ENCODE results near the gene MDFIC. TPM values are rescaled to one million over a fixed set of nuclear protein-coding genes. Genes with fewer than 3 reads are reported as not detected.

Gene MDFIC
- total RNA-seq, 1 donor from 2014 or later: 8.7 TPM

DNA sequence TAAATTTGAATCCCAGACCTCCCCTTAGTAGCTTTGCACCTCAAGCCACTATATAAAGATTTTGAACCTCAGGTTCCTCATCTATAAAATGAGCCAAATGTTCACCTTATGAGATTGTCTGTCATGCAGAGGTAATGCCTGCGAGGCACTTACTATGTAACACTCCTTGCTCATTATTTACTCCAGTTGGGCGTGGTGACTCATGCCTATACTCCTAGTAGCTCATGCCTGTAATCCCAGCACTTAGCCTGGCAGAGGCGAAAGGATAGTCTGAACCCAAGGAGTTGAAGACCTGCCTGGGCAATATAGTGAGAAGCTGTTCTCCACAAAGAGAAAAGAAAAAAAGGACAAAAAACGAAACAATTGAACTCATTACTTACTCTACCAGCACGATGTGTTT is 82.2 kb downstream of the MDFIC start:
- no peaks in the 10 kb centered on the region for H3K27me3 ChIP-seq (ENCODE audit: control insufficient read depth, insufficient read depth, low read length)
- TF ChIP-seq, protein P1, sequence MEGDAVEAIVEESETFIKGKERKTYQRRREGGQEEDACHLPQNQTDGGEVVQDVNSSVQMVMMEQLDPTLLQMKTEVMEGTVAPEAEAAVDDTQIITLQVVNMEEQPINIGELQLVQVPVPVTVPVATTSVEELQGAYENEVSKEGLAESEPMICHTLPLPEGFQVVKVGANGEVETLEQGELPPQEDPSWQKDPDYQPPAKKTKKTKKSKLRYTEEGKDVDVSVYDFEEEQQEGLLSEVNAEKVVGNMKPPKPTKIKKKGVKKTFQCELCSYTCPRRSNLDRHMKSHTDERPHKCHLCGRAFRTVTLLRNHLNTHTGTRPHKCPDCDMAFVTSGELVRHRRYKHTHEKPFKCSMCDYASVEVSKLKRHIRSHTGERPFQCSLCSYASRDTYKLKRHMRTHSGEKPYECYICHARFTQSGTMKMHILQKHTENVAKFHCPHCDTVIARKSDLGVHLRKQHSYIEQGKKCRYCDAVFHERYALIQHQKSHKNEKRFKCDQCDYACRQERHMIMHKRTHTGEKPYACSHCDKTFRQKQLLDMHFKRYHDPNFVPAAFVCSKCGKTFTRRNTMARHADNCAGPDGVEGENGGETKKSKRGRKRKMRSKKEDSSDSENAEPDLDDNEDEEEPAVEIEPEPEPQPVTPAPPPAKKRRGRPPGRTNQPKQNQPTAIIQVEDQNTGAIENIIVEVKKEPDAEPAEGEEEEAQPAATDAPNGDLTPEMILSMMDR (IDR thresholded peaks at IDR 0.05; ENCODE audit: insufficient read depth, low read length, severe bottlenecking): no peak
- H3K36me3 ChIP-seq (ENCODE audit: control insufficient read depth, insufficient read depth, low read length): no peaks in the 10 kb centered on the region
- FAIRE-seq: peak; percentile 13
- DNase-seq (ENCODE audit: low read depth): peak; percentile 92
- no peak overlapping the region for H3K4me3 ChIP-seq (ENCODE audit: low read depth, low read length)

DNA sequence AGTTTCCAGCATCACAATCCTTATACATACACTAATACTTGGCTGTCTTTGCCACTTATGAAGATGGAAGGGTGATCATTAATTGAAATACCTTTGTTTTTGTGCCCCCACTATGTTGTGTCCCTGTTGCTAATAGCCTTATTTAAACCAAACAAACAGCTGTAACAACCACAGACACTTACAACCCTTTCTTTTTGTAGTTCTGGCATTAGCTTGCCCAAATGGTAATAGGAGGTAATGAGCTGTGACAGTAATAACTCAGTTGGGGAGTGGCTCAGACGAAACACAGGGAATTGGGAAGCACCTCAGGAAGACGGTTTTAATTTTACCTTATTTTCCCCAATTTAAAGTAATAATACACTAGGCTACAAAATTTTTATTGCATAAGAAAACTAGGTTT is 83.4 kb downstream of the MDFIC start:
- H3K4me3 ChIP-seq (ENCODE audit: low read depth, low read length): no peak overlapping the region
- DNase-seq (ENCODE audit: low read depth) (no peak), FAIRE-seq (no peak)
- H3K27me3 ChIP-seq (ENCODE audit: control insufficient read depth, insufficient read depth, low read length): no peaks in the 10 kb centered on the region
- TF ChIP-seq, protein P1 (IDR thresholded peaks at IDR 0.05; ENCODE audit: insufficient read depth, low read length, severe bottlenecking): no peak
- H3K36me3 ChIP-seq (ENCODE audit: control insufficient read depth, insufficient read depth, low read length): no peaks in the 10 kb centered on the region

DNA sequence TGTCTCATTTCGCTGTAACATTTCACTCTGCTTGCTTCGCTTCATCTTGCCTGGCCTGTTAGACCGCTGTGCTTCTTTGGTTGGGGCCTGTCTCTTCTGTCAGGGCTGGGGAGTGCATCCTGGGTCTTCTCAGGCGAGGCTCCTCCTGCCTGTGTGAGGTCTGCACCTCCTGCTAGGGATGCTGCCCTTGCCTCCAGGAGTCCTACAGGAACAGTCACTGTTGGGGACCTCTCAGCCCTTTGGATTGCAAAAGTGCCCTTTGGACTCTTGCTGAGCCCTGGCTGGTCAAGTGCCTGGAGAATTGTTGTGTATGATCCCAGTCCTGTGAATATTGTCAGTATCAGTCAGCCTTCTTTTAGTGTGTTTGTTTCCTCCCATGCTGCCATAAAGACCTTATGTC is 84.1 kb downstream of the MDFIC start:
- no peak for FAIRE-seq

DNA sequence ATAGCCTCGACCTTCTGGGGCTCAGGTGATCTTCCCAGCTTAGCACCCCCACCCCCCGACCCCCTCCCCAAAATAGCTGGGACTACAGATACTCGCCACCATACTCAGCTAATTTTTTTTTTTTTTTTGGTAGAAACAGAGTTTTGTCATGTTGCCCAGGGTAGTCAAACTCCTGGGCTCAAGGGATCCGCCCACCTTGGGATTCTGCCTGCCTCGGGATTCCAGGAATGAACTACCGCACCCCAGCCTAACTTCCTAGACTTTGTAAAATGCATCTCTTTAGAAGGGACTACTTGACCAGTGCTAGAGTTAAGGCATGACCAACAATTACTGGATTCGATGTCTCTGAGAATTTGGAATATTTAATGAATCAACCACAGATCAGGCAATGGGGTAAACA is 85.9 kb downstream of the MDFIC start:
- DNase-seq (ENCODE audit: low read depth) (no peak), FAIRE-seq (no peak)
- no peaks in the 10 kb centered on the region for H3K36me3 ChIP-seq (ENCODE audit: control insufficient read depth, insufficient read depth, low read length)
- TF ChIP-seq, protein P1 (IDR thresholded peaks at IDR 0.05; ENCODE audit: insufficient read depth, low read length, severe bottlenecking): no peak
- no peak overlapping the region for H3K4me3 ChIP-seq (ENCODE audit: low read depth, low read length)
- no peaks in the 10 kb centered on the region for H3K27me3 ChIP-seq (ENCODE audit: control insufficient read depth, insufficient read depth, low read length)

More for the DNA sequence above, 84.1 kb downstream of the MDFIC start:
- TF ChIP-seq, protein P1 (IDR thresholded peaks at IDR 0.05; ENCODE audit: insufficient read depth, low read length, severe bottlenecking): no peak
- Histone ChIP-seq H3K4me3 (ENCODE audit: low read depth, low read length) (no peak overlapping the region), H3K36me3 (ENCODE audit: control insufficient read depth, insufficient read depth, low read length) (no peaks in the 10 kb centered on the region), H3K27me3 (ENCODE audit: control insufficient read depth, insufficient read depth, low read length) (no peaks in the 10 kb centered on the region)
- DNase-seq (ENCODE audit: low read depth): no peak

DNA sequence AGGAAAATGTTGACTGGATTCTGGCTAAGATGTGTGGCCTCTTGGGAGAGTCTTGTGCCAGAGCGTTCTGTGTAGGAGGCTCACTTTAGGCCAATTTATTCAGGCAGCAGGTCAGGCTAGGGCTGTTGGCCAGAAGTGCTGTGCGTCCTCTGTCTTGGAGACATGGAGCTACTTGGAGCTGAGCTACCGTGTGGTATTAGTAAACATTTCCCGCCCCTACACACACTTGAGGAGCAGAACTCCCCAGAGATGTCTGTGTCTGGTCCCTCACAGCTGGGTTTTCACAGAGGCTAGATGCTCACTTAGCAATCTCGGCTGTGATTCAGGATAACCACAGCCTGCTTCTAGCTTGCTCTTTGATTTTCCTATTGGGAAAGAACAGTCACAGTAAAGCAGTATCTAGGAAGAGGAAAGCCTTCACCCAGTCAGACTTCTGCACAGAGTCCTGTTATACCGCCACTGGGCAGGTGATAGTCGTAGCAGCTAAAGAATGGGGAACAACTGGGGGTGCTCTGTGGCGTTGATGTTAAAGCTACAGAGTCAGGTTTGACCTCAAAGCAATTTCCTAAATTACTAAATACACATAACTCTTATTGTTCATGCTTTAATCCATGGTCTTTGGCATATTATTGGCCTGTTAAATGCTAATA is 86.7 kb downstream of the MDFIC start:
- Histone ChIP-seq H3K4me3 (ENCODE audit: low read depth, low read length) (no peak overlapping the region), H3K36me3 (ENCODE audit: control insufficient read depth, insufficient read depth, low read length) (no peaks in the 10 kb centered on the region), H3K27me3 (ENCODE audit: control insufficient read depth, insufficient read depth, low read length) (no peaks in the 10 kb centered on the region)
- TF ChIP-seq, protein P1 (IDR thresholded peaks at IDR 0.05; ENCODE audit: insufficient read depth, low read length, severe bottlenecking): no peak
- DNase-seq (ENCODE audit: low read depth) (no peak), FAIRE-seq (no peak)

DNA sequence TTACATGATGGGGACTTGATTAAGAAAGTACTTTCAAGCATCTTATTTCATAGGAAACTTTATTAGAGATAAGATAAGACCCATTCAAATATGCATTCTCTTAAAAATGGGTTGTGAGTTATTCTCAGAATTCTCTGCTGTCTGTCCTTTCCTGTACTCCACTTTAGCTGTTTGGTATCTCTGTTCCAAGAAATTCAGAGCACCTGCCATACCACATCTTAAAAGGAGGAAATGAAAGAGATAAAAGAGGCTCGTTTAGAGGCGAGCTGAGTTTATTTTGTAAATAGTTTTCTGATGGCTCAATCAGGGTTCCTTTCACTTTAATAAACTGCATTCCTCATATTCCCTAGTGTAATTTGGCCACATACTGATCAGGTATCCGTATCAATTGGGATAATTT is 87.2 kb downstream of the MDFIC start:
- Histone ChIP-seq H3K36me3 (ENCODE audit: control insufficient read depth, insufficient read depth, low read length) (no peaks in the 10 kb centered on the region), H3K4me3 (ENCODE audit: low read depth, low read length) (no peak overlapping the region), H3K27me3 (ENCODE audit: control insufficient read depth, insufficient read depth, low read length) (no peaks in the 10 kb centered on the region)
- no peak for FAIRE-seq
- no peak for DNase-seq (ENCODE audit: low read depth)
- TF ChIP-seq, protein P1 (IDR thresholded peaks at IDR 0.05; ENCODE audit: insufficient read depth, low read length, severe bottlenecking): no peak
